Fibroblast of villous mesenchyme (primary cell): ENCODE measurements around the gene ARHGAP10. TPM values are rescaled to one million over a fixed set of nuclear protein-coding genes. Genes with fewer than 3 reads are reported as not detected.

Source experiments
- DNase-seq: peaks from one replicate; pipeline ENCODE4 v3.0.0-alpha.2; 2010; ENCODE audit warnings: low read depth
- H3K4me3 ChIP-seq: 2 replicates; pipeline ENCODE4 v1.5.1; 2011; ENCODE audit warnings: low read depth, mild to moderate bottlenecking, low read length
- CTCF ChIP-seq: IDR thresholded peaks from 2 replicates; pipeline ENCODE4 v1.5.1; 2012; ENCODE audit warnings: low read depth, mild to moderate bottlenecking, low read length; ENCODE audit not compliant: insufficient read depth
- total RNA-seq: library from RNA; depleted of rRNA; stranded (reverse); fragments of >200 nt; gene quantifications from 2 replicates; pipeline ENCODE4 v1.2.3, GENCODE V29; 2012

ARHGAP10 gene
- total RNA-seq, 1 donor, result 41.5 TPM

- H3K4me3 ChIP-seq, result no peak overlapping the region
- no peak for TF ChIP-seq CTCF
- no peak for DNase-seq
Measured at GRCh38 chr4:147834480-147834879, 102.6 kb downstream of the ARHGAP10 start.

- H3K4me3 ChIP-seq, result no peak overlapping the region
- DNase-seq, result no peak
- no peak for TF ChIP-seq CTCF
Measured at GRCh38 chr4:147836807-147837206, 104.9 kb downstream of the ARHGAP10 start.

- peak; percentile 8 for TF ChIP-seq CTCF
- DNase-seq, result no peak
- H3K4me3 ChIP-seq, result no peak overlapping the region
Measured at GRCh38 chr4:147837435-147837834, 105.5 kb downstream of the ARHGAP10 start.

GRCh38 chr4:147837854-147838253 lies 106.0 kb downstream of the ARHGAP10 start:
- H3K4me3 ChIP-seq, result no peak overlapping the region
- TF ChIP-seq CTCF, result no peak
- DNase-seq, result no peak

- DNase-seq, result no peak
Measured at GRCh38 chr4:147839200-147839599, 107.3 kb downstream of the ARHGAP10 start.

GRCh38 chr4:147839663-147840062 lies 107.8 kb downstream of the ARHGAP10 start:
- no peak overlapping the region for H3K4me3 ChIP-seq
- TF ChIP-seq CTCF, result no peak
- DNase-seq, result peak; percentile 83

More at GRCh38 chr4:147839200-147839599, 107.3 kb downstream of the ARHGAP10 start:
- no peak overlapping the region for H3K4me3 ChIP-seq
- TF ChIP-seq CTCF, result no peak
